ENCODE results near the gene PCBP1. TPM values are rescaled to one million over a fixed set of nuclear protein-coding genes. Genes with fewer than 3 reads are reported as not detected.

The PCBP1 gene
- 232 TPM for polyA plus RNA-seq (2013, experiment 1 of 2)
- 289 TPM for polyA plus RNA-seq (2013, experiment 2 of 2)

DNA sequence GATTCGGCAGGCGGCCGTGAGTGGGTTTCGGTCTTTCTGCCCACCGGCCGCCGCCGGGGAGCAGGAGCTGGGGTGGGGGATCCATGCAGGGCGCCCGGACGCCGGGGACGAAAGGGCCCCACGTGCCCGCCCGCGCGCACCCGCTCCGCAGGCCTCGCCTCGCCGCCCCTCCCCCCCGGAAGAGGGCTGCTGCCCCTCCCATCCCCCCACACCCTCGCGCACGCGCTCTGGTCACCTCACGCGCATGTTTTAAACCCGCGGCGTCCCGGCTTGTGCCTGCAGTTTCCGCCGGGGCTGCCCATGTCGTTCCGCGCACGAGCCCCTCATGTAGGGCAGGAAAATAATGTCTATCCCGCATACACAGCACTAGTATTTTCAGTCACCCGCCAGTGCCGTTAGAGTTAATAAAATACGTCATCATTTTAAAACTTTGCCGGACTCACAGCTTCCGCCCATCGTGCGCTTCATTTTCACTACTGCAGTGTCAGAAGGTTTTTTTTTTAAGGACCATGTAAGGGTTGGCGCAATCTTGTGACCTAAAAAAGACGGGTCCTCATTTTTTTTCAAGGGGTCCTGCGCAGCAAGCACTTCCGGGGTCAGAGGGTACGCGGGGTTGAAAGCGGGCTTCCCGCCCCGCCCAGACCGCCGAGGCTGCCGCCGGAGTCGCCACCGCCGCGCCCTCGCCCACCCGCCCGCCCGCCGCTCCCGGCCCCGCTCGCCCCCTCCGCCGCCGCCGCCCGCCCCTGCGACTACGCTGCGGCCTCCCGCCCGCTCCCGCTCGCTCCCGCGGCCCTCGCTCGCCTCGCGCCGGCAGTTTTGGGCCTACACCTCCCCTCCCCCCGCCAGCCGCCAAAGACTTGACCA, at the start of gene PCBP1:
TSS of gene PCBP1 (plus strand) at position 640 of the 864 bp plus-strand sequence. CDS start 267 bp downstream, outside the sequence.
- Histone ChIP-seq H3K9ac (ENCODE audit: low read length) (peak within 1 kb of the TSS; percentile 100), H3K4ac (ENCODE audit: low read depth in 1 of 2, low read length in 2 of 2) (peak within 1 kb of the TSS; percentile 99 to 100), H3K27me3 (ENCODE audit: control insufficient read depth in 1 of 2, insufficient read depth in 1 of 2, low read length in 2 of 2) (no peaks in the 10 kb centered on the region), H3K18ac (ENCODE audit: low read depth in 1 of 2, low read length in 2 of 2) (peak within 1 kb of the TSS; percentile 98 to 100), H2AFZ (ENCODE audit: low read depth, low read length) (peak within 1 kb of the TSS; percentile 95), H3K79me1 (replicated peaks; ENCODE audit: low read length, poor library complexity, severe bottlenecking) (peaks cover 12% of the 10 kb centered on the region), H4K91ac (ENCODE audit: low read length) (peak within 1 kb of the TSS; percentile 99), H2BK120ac (ENCODE audit: low read depth, low read length) (peak within 1 kb of the TSS; percentile 95), H2BK15ac (ENCODE audit: low read depth, poor library complexity, severe bottlenecking) (peak within 1 kb of the TSS; percentile 98), H3K36me3 (ENCODE audit: control insufficient read depth in 1 of 2, insufficient read depth in 2 of 2, low read depth in 1 of 2, low read length in 2 of 2) (peaks cover 18 to 50% of the 10 kb centered on the region in 2 experiments), H3K14ac (ENCODE audit: low read length in 2 of 2) (peak within 1 kb of the TSS in 1 of 2 experiments; percentile 100), H2BK5ac (ENCODE audit: low read depth, low read length, poor library complexity, severe bottlenecking) (peak within 1 kb of the TSS; percentile 99), H3K23ac (ENCODE audit: low read length in 2 of 2) (peak within 1 kb of the TSS; percentile 53 to 93), H3K4me1 (ENCODE audit: control insufficient read depth, insufficient read depth, low read depth, low read length) (peaks cover 16% of the 10 kb centered on the region), H4K8ac (ENCODE audit: low read length) (peak within 1 kb of the TSS; percentile 96), H2BK12ac (ENCODE audit: low read length in 2 of 2) (peak within 1 kb of the TSS; percentile 79 to 94), H3K4me2 (ENCODE audit: low read length, poor library complexity, severe bottlenecking) (peak within 1 kb of the TSS; percentile 93), H3K9me3 (ENCODE audit: control insufficient read depth, low read length) (no peaks in the 10 kb centered on the region), H2AK5ac (ENCODE audit: low read length, severe bottlenecking) (peak within 1 kb of the TSS; percentile 96), H3K4me3 (ENCODE audit: insufficient read depth in 1 of 2, low read depth in 1 of 2, low read length in 2 of 2) (peak within 1 kb of the TSS; percentile 89 to 93), H3K27ac (ENCODE audit: low read length, poor library complexity, severe bottlenecking) (peak within 1 kb of the TSS; percentile 100)
- DNase-seq, result peak; percentile 96
- WGBS, result under 1% methylated on average over 62 of the region's 94 CpGs

DNA sequence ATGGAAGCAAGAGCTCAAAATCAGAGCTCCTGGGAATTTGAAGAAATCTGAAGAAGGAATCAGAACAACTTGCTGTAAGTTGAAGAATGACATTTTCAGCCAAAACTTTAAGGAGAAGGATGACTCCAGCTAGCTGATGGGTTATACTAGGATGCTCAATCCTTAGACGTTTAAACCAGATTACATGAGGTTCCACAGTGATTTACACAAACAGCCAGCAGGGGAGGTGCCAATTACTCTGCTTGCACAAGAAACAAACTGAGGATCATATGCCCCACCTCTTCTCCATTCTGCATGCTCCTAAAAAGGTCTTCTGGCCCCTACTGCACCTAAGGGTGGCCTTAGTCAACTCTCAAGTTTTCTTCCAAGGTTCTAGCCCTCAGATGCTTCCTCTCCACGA, 47.9 kb upstream of the PCBP1 start:
- no peak overlapping the region for H3K4me3 ChIP-seq (ENCODE audit: insufficient read depth in 1 of 2, low read depth in 1 of 2, low read length in 2 of 2)
- H4K8ac ChIP-seq (ENCODE audit: low read length), result no peak overlapping the region
- no peak overlapping the region for H4K91ac ChIP-seq (ENCODE audit: low read length)
- H2BK15ac ChIP-seq (ENCODE audit: low read depth, poor library complexity, severe bottlenecking), result no peak overlapping the region
- H3K9me3 ChIP-seq (ENCODE audit: control insufficient read depth, low read length), result no peaks in the 10 kb centered on the region
- H2BK5ac ChIP-seq (ENCODE audit: low read depth, low read length, poor library complexity, severe bottlenecking), result no peak overlapping the region
- H3K79me1 ChIP-seq (replicated peaks; ENCODE audit: low read length, poor library complexity, severe bottlenecking), result no peaks in the 10 kb centered on the region
- H3K4ac ChIP-seq (ENCODE audit: low read depth in 1 of 2, low read length in 2 of 2), result no peak overlapping the region
- no peak for DNase-seq
- H3K14ac ChIP-seq (ENCODE audit: low read length in 2 of 2), result no peak overlapping the region
- H2BK120ac ChIP-seq (ENCODE audit: low read depth, low read length), result no peak overlapping the region
- H3K18ac ChIP-seq (ENCODE audit: low read depth in 1 of 2, low read length in 2 of 2), result no peak overlapping the region
- H3K4me2 ChIP-seq (ENCODE audit: low read length, poor library complexity, severe bottlenecking), result no peak overlapping the region
- peaks cover 4 to 5% of the 10 kb centered on the region in 2 experiments for H3K36me3 ChIP-seq (ENCODE audit: control insufficient read depth in 1 of 2, insufficient read depth in 2 of 2, low read depth in 1 of 2, low read length in 2 of 2)
- H2AK5ac ChIP-seq (ENCODE audit: low read length, severe bottlenecking), result no peak overlapping the region
- 61% methylated on average over 2 of the region's 2 CpGs for WGBS
- H3K4me1 ChIP-seq (ENCODE audit: control insufficient read depth, insufficient read depth, low read depth, low read length), result peaks cover 3% of the 10 kb centered on the region
- H3K27ac ChIP-seq (ENCODE audit: low read length, poor library complexity, severe bottlenecking), result no peak overlapping the region
- H3K23ac ChIP-seq (ENCODE audit: low read length in 2 of 2), result no peak overlapping the region
- no peak overlapping the region for H2BK12ac ChIP-seq (ENCODE audit: low read length in 2 of 2)
- no peak overlapping the region for H3K9ac ChIP-seq (ENCODE audit: low read length)
- no peak overlapping the region for H2AFZ ChIP-seq (ENCODE audit: low read depth, low read length)
- H3K27me3 ChIP-seq (ENCODE audit: control insufficient read depth in 1 of 2, insufficient read depth in 1 of 2, low read length in 2 of 2), result no peaks in the 10 kb centered on the region

GRCh38 chr2:70041663-70042062, 45.6 kb upstream of the PCBP1 start:
- no peak overlapping the region for H3K27ac ChIP-seq (ENCODE audit: low read length, poor library complexity, severe bottlenecking)
- H3K36me3 ChIP-seq (ENCODE audit: control insufficient read depth in 1 of 2, insufficient read depth in 2 of 2, low read depth in 1 of 2, low read length in 2 of 2), result peaks cover 12 to 19% of the 10 kb centered on the region in 2 experiments
- no peak overlapping the region for H3K4ac ChIP-seq (ENCODE audit: low read depth in 1 of 2, low read length in 2 of 2)
- H3K79me1 ChIP-seq (replicated peaks; ENCODE audit: low read length, poor library complexity, severe bottlenecking), result no peaks in the 10 kb centered on the region
- no peak overlapping the region for H4K8ac ChIP-seq (ENCODE audit: low read length)
- H3K4me2 ChIP-seq (ENCODE audit: low read length, poor library complexity, severe bottlenecking), result no peak overlapping the region
- H3K14ac ChIP-seq (ENCODE audit: low read length in 2 of 2), result no peak overlapping the region
- no peak overlapping the region for H2BK5ac ChIP-seq (ENCODE audit: low read depth, low read length, poor library complexity, severe bottlenecking)
- no peak overlapping the region for H2BK120ac ChIP-seq (ENCODE audit: low read depth, low read length)
- H3K4me1 ChIP-seq (ENCODE audit: control insufficient read depth, insufficient read depth, low read depth, low read length), result peaks cover 3% of the 10 kb centered on the region
- no peak overlapping the region for H3K9ac ChIP-seq (ENCODE audit: low read length)
- H3K23ac ChIP-seq (ENCODE audit: low read length in 2 of 2), result no peak overlapping the region
- no peaks in the 10 kb centered on the region for H3K9me3 ChIP-seq (ENCODE audit: control insufficient read depth, low read length)
- no peak overlapping the region for H4K91ac ChIP-seq (ENCODE audit: low read length)
- no peak overlapping the region for H2BK12ac ChIP-seq (ENCODE audit: low read length in 2 of 2)
- H2AK5ac ChIP-seq (ENCODE audit: low read length, severe bottlenecking), result no peak overlapping the region
- no peak overlapping the region for H3K18ac ChIP-seq (ENCODE audit: low read depth in 1 of 2, low read length in 2 of 2)
- H2AFZ ChIP-seq (ENCODE audit: low read depth, low read length), result no peak overlapping the region
- no peak overlapping the region for H3K4me3 ChIP-seq (ENCODE audit: insufficient read depth in 1 of 2, low read depth in 1 of 2, low read length in 2 of 2)
- no peaks in the 10 kb centered on the region for H3K27me3 ChIP-seq (ENCODE audit: control insufficient read depth in 1 of 2, insufficient read depth in 1 of 2, low read length in 2 of 2)
- no peak overlapping the region for H2BK15ac ChIP-seq (ENCODE audit: low read depth, poor library complexity, severe bottlenecking)
- 14% methylated on average over 2 of the region's 3 CpGs for WGBS
- DNase-seq, result peak; percentile 5

DNA sequence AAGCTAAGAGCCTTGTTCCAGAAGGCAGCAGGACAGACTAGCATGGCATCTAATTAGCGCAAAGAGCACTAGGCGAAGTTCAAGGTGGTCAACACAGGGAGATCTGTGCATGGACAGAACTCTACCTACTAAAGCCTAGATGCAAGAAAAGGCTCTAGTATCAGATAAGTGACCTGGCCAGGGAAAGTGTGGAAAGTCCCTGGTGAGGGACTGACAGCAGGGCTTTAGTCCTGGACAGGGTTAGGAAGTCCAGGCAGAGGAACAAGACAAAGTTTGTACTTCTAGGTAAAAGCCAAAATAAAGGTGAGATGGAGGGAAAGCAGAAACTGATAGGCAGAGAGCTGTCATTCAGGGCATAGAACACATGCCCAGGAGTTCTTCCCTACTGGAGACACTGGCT, 45.0 kb upstream of the PCBP1 start:
- Histone ChIP-seq H3K4me1 (ENCODE audit: control insufficient read depth, insufficient read depth, low read depth, low read length) (peaks cover 3% of the 10 kb centered on the region), H3K27ac (ENCODE audit: low read length, poor library complexity, severe bottlenecking) (no peak overlapping the region), H2AFZ (ENCODE audit: low read depth, low read length) (no peak overlapping the region), H3K4me3 (ENCODE audit: insufficient read depth in 1 of 2, low read depth in 1 of 2, low read length in 2 of 2) (no peak overlapping the region), H2BK5ac (ENCODE audit: low read depth, low read length, poor library complexity, severe bottlenecking) (no peak overlapping the region), H4K91ac (ENCODE audit: low read length) (no peak overlapping the region), H2AK5ac (ENCODE audit: low read length, severe bottlenecking) (no peak overlapping the region), H3K4ac (ENCODE audit: low read depth in 1 of 2, low read length in 2 of 2) (no peak overlapping the region), H4K8ac (ENCODE audit: low read length) (no peak overlapping the region), H2BK120ac (ENCODE audit: low read depth, low read length) (no peak overlapping the region), H3K4me2 (ENCODE audit: low read length, poor library complexity, severe bottlenecking) (no peak overlapping the region), H3K23ac (ENCODE audit: low read length in 2 of 2) (no peak overlapping the region), H3K36me3 (ENCODE audit: control insufficient read depth in 1 of 2, insufficient read depth in 2 of 2, low read depth in 1 of 2, low read length in 2 of 2) (peaks cover 12 to 25% of the 10 kb centered on the region in 2 experiments), H3K18ac (ENCODE audit: low read depth in 1 of 2, low read length in 2 of 2) (no peak overlapping the region), H2BK15ac (ENCODE audit: low read depth, poor library complexity, severe bottlenecking) (no peak overlapping the region), H2BK12ac (ENCODE audit: low read length in 2 of 2) (no peak overlapping the region), H3K79me1 (replicated peaks; ENCODE audit: low read length, poor library complexity, severe bottlenecking) (no peaks in the 10 kb centered on the region), H3K27me3 (ENCODE audit: control insufficient read depth in 1 of 2, insufficient read depth in 1 of 2, low read length in 2 of 2) (no peaks in the 10 kb centered on the region), H3K14ac (ENCODE audit: low read length in 2 of 2) (no peak overlapping the region), H3K9ac (ENCODE audit: low read length) (no peak overlapping the region), H3K9me3 (ENCODE audit: control insufficient read depth, low read length) (no peaks in the 10 kb centered on the region)
- DNase-seq, result no peak
- WGBS, result 91% methylated on average over 2 of the region's 2 CpGs

All from mesenchymal stem cell (in vitro differentiated cells and primary cell).